ENCODE data around the gene HS3ST5. TPM values are rescaled to one million over a fixed set of nuclear protein-coding genes. Genes with fewer than 3 reads are reported as not detected.

The HS3ST5 gene
- polyA plus RNA-seq, 1 donor (not counting 4 experiments of a cell fraction or from before 2014, with no cell fraction given), result not detected

DNA sequence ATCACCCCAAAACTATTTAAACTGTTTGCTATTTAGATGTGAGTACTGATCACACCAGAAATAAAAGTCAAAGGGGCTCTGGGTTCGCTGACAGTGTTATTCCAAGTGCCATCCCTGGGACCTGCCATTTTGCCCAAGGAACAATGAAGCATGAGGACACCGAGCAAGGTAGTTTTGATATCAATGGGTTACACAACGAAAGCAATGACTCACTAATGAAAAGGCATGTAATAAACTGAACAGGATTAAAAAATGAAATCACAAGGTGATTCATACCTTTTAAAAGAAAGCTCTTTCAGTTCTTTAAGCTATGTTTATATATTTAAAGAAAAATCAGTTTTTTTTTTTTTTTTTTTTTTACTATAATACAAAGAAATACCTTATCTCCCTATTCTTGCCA, 102.0 kb downstream of the HS3ST5 start:
- TF ChIP-seq, protein P1, sequence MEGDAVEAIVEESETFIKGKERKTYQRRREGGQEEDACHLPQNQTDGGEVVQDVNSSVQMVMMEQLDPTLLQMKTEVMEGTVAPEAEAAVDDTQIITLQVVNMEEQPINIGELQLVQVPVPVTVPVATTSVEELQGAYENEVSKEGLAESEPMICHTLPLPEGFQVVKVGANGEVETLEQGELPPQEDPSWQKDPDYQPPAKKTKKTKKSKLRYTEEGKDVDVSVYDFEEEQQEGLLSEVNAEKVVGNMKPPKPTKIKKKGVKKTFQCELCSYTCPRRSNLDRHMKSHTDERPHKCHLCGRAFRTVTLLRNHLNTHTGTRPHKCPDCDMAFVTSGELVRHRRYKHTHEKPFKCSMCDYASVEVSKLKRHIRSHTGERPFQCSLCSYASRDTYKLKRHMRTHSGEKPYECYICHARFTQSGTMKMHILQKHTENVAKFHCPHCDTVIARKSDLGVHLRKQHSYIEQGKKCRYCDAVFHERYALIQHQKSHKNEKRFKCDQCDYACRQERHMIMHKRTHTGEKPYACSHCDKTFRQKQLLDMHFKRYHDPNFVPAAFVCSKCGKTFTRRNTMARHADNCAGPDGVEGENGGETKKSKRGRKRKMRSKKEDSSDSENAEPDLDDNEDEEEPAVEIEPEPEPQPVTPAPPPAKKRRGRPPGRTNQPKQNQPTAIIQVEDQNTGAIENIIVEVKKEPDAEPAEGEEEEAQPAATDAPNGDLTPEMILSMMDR (optimal IDR thresholded peaks at IDR 0.05 in 1 of 3, IDR thresholded peaks at IDR 0.05 in 1 of 3, conservative IDR thresholded peaks at IDR 0.05 in 1 of 3; ENCODE audit: extremely low read depth in 1 of 3, insufficient read depth in 2 of 3, low read length in 3 of 3), result no peak
- no peak for TF ChIP-seq EZH2 (IDR thresholded peaks at IDR 0.05; ENCODE audit: low read length)
- H3K36me3 ChIP-seq (ENCODE audit: control insufficient read depth in 2 of 2, extremely low read depth in 1 of 2, insufficient read depth in 2 of 2, low read length in 2 of 2), result no peaks in the 10 kb centered on the region
- no peaks in the 10 kb centered on the region for H3K27me3 ChIP-seq (ENCODE audit: control insufficient read depth, extremely low read depth, insufficient read depth, low read length)
- H3K4me2 ChIP-seq (ENCODE audit: control insufficient read depth, extremely low read depth, insufficient read depth, low read depth, low read length), result no peak overlapping the region
- H3K27ac ChIP-seq (ENCODE audit: control insufficient read depth, insufficient read depth, low read length), result no peak overlapping the region
- H3K4me3 ChIP-seq (ENCODE audit: control insufficient read depth in 2 of 3, extremely low read depth in 1 of 3, insufficient read depth in 2 of 3, low read depth in 1 of 3, low read length in 3 of 3), result no peak overlapping the region
- dilution Hi-C loops (cut with MboI; ENCODE audit: extremely low pct_ligation_motif_present, low sequenced_read_pairs), result no loop called here
- no peaks in the 10 kb centered on the region for H3K9me1 ChIP-seq (ENCODE audit: control insufficient read depth, extremely low read depth, insufficient read depth, low read length)
- FAIRE-seq (no peak), DNase-seq (ENCODE audit: low read depth, low spot score) (no peak)
- no peak overlapping the region for H2AFZ ChIP-seq (ENCODE audit: control insufficient read depth, low read length)
- H4K20me1 ChIP-seq (ENCODE audit: control insufficient read depth, extremely low read depth, insufficient read depth, low read length), result no peaks in the 10 kb centered on the region
- H3K9ac ChIP-seq (ENCODE audit: control insufficient read depth, extremely low read depth, insufficient read depth, low read length), result no peak overlapping the region
- no peaks in the 10 kb centered on the region for H3K79me2 ChIP-seq (ENCODE audit: control insufficient read depth, insufficient read depth, low read length)
- H3K4me1 ChIP-seq (ENCODE audit: control insufficient read depth, extremely low read depth, insufficient read depth, low read length), result no peaks in the 10 kb centered on the region
- H3K9me3 ChIP-seq (ENCODE audit: control insufficient read depth, low read depth, low read length), result no peaks in the 10 kb centered on the region

DNA sequence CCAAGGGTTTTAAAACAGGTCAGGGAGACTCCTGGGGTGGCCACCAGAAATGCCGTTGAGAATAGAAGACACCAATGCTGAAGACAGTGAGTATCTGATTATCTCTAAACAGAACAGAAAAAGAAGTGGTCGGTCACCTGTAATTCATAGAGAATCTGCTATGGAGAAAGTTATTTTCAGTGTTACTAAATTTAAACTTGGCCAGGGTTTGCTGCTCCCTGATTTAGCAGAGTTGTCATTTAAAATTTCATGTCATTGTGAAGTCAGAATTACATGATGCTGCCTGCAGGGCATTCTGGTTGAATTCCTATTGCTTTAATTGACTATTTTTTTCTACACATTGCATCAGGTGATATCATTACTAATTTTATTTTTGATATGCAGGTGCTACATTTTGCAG, 114.1 kb downstream of the HS3ST5 start:
- Histone ChIP-seq H3K4me1 (ENCODE audit: control insufficient read depth, extremely low read depth, insufficient read depth, low read length) (no peaks in the 10 kb centered on the region), H3K9ac (ENCODE audit: control insufficient read depth, extremely low read depth, insufficient read depth, low read length) (no peak overlapping the region), H2AFZ (ENCODE audit: control insufficient read depth, low read length) (no peak overlapping the region), H3K9me3 (ENCODE audit: control insufficient read depth, low read depth, low read length) (no peaks in the 10 kb centered on the region), H3K27me3 (ENCODE audit: control insufficient read depth, extremely low read depth, insufficient read depth, low read length) (no peaks in the 10 kb centered on the region), H4K20me1 (ENCODE audit: control insufficient read depth, extremely low read depth, insufficient read depth, low read length) (no peaks in the 10 kb centered on the region), H3K9me1 (ENCODE audit: control insufficient read depth, extremely low read depth, insufficient read depth, low read length) (no peaks in the 10 kb centered on the region), H3K4me2 (ENCODE audit: control insufficient read depth, extremely low read depth, insufficient read depth, low read depth, low read length) (no peak overlapping the region), H3K27ac (ENCODE audit: control insufficient read depth, insufficient read depth, low read length) (no peak overlapping the region), H3K36me3 (ENCODE audit: control insufficient read depth in 2 of 2, extremely low read depth in 1 of 2, insufficient read depth in 2 of 2, low read length in 2 of 2) (no peaks in the 10 kb centered on the region), H3K79me2 (ENCODE audit: control insufficient read depth, insufficient read depth, low read length) (no peaks in the 10 kb centered on the region), H3K4me3 (ENCODE audit: control insufficient read depth in 2 of 3, extremely low read depth in 1 of 3, insufficient read depth in 2 of 3, low read depth in 1 of 3, low read length in 3 of 3) (no peak overlapping the region)
- dilution Hi-C loops (cut with MboI; ENCODE audit: extremely low pct_ligation_motif_present, low sequenced_read_pairs), result no loop called here
- FAIRE-seq (no peak), DNase-seq (ENCODE audit: low read depth, low spot score) (no peak)
- no peak for TF ChIP-seq EZH2 (IDR thresholded peaks at IDR 0.05; ENCODE audit: low read length)
- TF ChIP-seq, protein P1 (optimal IDR thresholded peaks at IDR 0.05 in 1 of 3, IDR thresholded peaks at IDR 0.05 in 1 of 3, conservative IDR thresholded peaks at IDR 0.05 in 1 of 3; ENCODE audit: extremely low read depth in 1 of 3, insufficient read depth in 2 of 3, low read length in 3 of 3), result no peak
